Measurements from ENCODE around the gene LSM12. TPM values are rescaled to one million over a fixed set of nuclear protein-coding genes. Genes with fewer than 3 reads are reported as not detected.
A peak's percentile ranks its signal among the peaks of the same experiment; 100 is the strongest.

The LSM12 gene
- total RNA-seq, 4 donors from 2014 or later: 15.0 to 31.7 (median 19.0) TPM

GRCh38 chr17:44065668-44066203 lies 735 bp downstream of the LSM12 start:
- TF ChIP-seq POLR2A (IDR thresholded peaks at IDR 0.05): no peak
- TF ChIP-seq, protein P1, sequence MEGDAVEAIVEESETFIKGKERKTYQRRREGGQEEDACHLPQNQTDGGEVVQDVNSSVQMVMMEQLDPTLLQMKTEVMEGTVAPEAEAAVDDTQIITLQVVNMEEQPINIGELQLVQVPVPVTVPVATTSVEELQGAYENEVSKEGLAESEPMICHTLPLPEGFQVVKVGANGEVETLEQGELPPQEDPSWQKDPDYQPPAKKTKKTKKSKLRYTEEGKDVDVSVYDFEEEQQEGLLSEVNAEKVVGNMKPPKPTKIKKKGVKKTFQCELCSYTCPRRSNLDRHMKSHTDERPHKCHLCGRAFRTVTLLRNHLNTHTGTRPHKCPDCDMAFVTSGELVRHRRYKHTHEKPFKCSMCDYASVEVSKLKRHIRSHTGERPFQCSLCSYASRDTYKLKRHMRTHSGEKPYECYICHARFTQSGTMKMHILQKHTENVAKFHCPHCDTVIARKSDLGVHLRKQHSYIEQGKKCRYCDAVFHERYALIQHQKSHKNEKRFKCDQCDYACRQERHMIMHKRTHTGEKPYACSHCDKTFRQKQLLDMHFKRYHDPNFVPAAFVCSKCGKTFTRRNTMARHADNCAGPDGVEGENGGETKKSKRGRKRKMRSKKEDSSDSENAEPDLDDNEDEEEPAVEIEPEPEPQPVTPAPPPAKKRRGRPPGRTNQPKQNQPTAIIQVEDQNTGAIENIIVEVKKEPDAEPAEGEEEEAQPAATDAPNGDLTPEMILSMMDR (IDR thresholded peaks at IDR 0.05): no peak
- 1 to 4% methylated on average over 9 of the region's 9 CpGs for WGBS, 2 donors
- peak overlapping the region; percentile 77 for H3K4me3 ChIP-seq (ENCODE audit: low read depth, poor library complexity, severe bottlenecking)
- no peak for DNase-seq (ENCODE audit: low spot score in 2 of 2)
- intact Hi-C loops (cut with DNase I; ENCODE audit: low total_unique reads): no loop called here

DNA sequence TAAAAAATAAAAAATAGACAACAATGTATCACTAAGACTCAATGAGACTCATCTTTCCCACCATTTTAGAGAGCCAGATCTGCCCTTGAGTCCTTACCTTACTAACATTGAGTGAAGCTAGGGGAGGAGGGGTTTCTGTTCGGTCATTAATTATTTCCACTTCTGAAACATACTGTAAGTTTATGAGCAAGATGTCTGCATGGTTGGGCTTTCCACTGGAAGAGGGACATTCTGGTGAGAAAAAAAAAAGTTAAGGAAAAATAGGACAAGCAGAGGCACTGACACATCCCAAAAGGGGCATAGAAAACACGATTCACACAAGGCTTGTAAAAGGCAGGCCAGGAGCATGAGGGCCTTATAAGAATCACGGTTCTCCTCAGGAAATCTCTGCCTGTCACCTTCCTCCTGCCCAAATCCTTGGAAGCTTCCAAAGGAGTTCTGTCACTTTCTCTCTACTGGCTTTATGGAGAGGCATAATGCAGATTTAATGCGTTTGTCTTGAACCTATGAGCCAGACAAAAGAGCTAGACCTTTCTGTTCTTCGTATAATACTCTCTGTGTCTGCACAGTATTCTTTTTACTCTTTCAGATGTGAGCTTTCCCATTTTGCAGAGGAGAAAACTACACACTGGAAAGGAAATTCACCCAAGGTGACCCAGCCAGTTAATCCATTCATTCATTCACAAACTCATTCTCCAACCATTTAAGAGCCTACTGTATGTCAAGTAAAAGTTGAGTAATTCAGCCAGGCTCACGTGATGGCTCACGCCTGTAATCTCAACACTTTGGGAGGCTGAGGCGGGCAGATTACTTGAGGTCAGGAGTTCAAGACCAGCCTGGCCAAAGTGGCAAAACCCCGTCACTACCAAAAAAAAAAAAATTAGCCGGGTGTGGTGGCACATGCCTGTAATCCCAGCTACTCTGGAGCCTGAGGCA lies 2.5 kb downstream of the LSM12 start:
- TF ChIP-seq, protein P1 (IDR thresholded peaks at IDR 0.05): no peak
- no peak for TF ChIP-seq POLR2A (IDR thresholded peaks at IDR 0.05)
- no peak for DNase-seq (ENCODE audit: low spot score in 2 of 2)
- intact Hi-C loops (cut with DNase I; ENCODE audit: low total_unique reads): no loop called here
- H3K4me3 ChIP-seq (ENCODE audit: low read depth, poor library complexity, severe bottlenecking): no peak overlapping the region
- 57 to 69% methylated on average over 10 of the region's 10 CpGs for WGBS, 2 donors

GRCh38 chr17:44062871-44063270 lies 3.6 kb downstream of the LSM12 start:
- TF ChIP-seq POLR2A (IDR thresholded peaks at IDR 0.05): no peak
- TF ChIP-seq, protein P1 (IDR thresholded peaks at IDR 0.05): no peak
- intact Hi-C loops (cut with DNase I; ENCODE audit: low total_unique reads): no loop called here
- no peak for DNase-seq (ENCODE audit: low spot score in 2 of 2)
- no peak overlapping the region for H3K4me3 ChIP-seq (ENCODE audit: low read depth, poor library complexity, severe bottlenecking)
- WGBS, 2 donors: 91 to 93% methylated on average over 15 of the region's 15 CpGs

DNA sequence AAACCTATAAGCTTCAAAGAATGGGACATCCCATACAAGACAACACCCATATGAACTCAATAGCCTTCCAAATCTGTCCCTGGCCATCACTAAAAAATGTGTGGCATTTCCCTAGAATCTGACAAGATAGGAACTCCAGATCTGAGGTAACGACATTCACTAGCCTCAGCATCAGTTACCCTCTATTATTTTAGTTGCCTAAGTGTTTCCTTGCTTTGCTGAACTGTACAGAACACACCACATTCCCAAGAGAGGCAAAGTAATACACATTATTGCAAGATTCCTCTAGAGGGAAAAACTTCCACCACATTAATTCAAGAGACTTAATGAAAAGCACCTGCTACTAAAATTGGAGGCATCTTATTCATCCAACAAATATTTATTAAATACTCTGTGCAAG lies 5.0 kb downstream of the LSM12 start:
- TF ChIP-seq, protein P1 (IDR thresholded peaks at IDR 0.05): no peak
- no peak for TF ChIP-seq POLR2A (IDR thresholded peaks at IDR 0.05)
- no peak overlapping the region for H3K4me3 ChIP-seq (ENCODE audit: low read depth, poor library complexity, severe bottlenecking)
- intact Hi-C loops (cut with DNase I; ENCODE audit: low total_unique reads): no loop called here
- WGBS, 2 donors: 57 to 79% methylated on average over 1 of the region's 1 CpG
- DNase-seq (ENCODE audit: low spot score in 2 of 2): no peak

DNA sequence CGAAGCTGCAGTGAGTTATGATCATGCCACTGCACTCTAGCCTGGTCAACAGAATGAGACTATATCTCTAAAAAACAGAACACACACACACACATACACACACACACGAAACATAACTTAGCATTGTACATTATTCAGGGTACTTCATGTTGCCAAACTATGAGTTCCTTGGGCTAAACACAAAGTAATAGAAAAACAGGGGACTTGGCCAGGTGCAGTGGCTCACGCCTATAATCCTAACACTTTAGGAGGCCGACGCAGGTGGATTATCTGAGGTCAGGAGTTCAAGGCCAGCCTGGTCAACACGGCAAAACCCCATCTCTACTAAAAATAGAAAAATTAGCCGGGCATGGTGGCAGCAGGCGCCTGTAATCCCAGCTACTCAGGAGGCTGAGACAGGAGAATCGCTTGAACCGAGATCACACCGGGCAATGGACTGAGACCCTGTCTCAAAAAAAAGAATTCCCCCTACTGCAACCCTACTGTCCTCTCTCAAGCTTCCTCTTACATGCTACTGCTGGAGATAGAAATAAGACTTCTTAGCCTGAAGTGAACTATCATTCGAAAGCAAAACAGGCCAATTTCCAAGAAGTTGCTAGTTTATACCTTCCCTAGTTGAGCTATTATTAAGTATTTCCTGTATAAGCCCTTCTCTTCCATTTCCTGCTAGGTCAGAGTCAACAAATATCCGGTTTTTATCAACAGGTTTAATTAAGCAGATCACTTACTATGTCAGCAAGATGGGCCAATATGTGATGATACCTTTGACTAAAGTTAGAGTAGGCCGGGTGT lies 7.2 kb downstream of the LSM12 start:
- no peak for DNase-seq (ENCODE audit: low spot score in 2 of 2)
- H3K4me3 ChIP-seq (ENCODE audit: low read depth, poor library complexity, severe bottlenecking): no peak overlapping the region
- TF ChIP-seq POLR2A (IDR thresholded peaks at IDR 0.05): no peak
- TF ChIP-seq, protein P1 (IDR thresholded peaks at IDR 0.05): no peak
- intact Hi-C loops (cut with DNase I; ENCODE audit: low total_unique reads): no loop called here
- WGBS, 2 donors: 92 to 93% methylated on average over 14 of the region's 14 CpGs

Data from lower leg skin (tissue), 4 donors.